Left cardiac atrium (tissue), 4 donors: ENCODE results near the gene ZNF121. TPM values are rescaled to one million over a fixed set of nuclear protein-coding genes. Genes with fewer than 3 reads are reported as not detected.
"Not testable (repeated sequence)": the region's sequence is repeated elsewhere in the genome, so short reads cannot be mapped to it uniquely, and the experiment has no call there.

ENCODE experiments used
- ATAC-seq, 2 donors: fragments of 200-7000 bp; cut with Tn5 transposase; one replicate each; pipeline ENCODE4 v1.9.1; 2020; ENCODE audit warnings: mild to moderate bottlenecking in 2 of 2, moderate library complexity in 2 of 2
- DNase-seq: peaks from one replicate; pipeline ENCODE4 v3.0.0-alpha.2; 2020
- intact Hi-C, 2 donors: fragments of 100-400 bp; cut with DNase I; formaldehyde crosslinking; loops; one replicate each; pipeline versions ENCODE4 v1.14.1 to v1.15.1; 2022 to 2023
- total RNA-seq, 2 donors: library from RNA; stranded (reverse); fragmentation: NEBNext Ultra II Directional; extraction: Animal tissue kit (Norgen Biotek cat#: 25700); gene quantifications; one replicate each; pipeline ENCODE4 v1.2.1, GENCODE V29; 2021
- donor health status: DM: no; HTN: yes; CAD: no.
- donor health status: DM: no; HTN: yes; CAD: no; lungs with severe emphysema.
- donor health status: DM: yes; HTN: yes; CAD: no.
- donor health status: Dilated cardiomyopathy.

Gene ZNF121
- total RNA-seq, 2 donors from 2014 or later: 14.7 to 23.0 TPM

DNA sequence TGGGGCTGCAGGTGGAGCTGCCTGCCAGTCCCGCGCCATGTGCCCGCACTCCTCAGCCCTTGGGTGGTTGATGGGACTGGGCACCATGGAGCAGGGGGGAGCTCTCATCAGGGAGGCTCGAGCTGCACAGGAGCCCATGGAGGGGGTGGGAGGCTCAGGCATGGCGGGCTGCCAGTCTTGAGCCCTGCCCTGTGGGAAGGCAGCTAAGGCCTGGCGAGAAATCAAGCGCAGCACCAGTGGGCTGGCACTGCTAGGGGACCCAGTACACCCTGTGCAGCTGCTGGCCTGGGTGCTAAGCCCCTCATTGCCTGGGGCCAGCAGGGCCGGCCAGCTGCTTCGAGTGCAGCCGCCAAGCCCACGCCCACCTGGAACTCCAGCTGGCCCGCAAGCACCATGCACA, 43.0 kb downstream of the ZNF121 start:
- not testable (repeated sequence) for DNase-seq, ATAC-seq

DNA sequence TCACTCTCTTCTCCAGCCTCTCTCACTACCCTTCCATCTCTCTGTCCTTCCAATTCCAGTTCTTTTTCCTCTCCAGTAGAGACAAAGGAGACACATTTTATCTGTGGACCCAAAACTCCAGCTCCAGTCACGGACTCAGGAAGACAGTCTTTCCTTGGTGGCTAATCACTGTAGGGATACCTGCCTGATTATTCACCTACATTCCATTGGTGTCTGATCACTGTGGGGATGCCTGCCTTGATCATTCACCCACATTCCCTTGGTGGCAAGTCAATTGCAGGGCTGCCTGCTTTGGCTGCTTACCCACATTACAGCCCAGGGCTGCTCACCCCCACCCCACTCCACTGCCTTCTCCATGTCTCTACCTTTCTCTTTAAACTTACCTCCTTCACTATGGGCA, 44.4 kb downstream of the ZNF121 start:
- intact Hi-C loops: loop anchor here in 1 of 2 donors (10.0 kb wide), 1 partner anchor 215 kb away; the partner anchor contains the start of gene ZNF559
- not testable (repeated sequence) for ATAC-seq, DNase-seq

More for the DNA sequence above, 43.0 kb downstream of the ZNF121 start:
- intact Hi-C loops: not testable (repeated sequence)

DNA sequence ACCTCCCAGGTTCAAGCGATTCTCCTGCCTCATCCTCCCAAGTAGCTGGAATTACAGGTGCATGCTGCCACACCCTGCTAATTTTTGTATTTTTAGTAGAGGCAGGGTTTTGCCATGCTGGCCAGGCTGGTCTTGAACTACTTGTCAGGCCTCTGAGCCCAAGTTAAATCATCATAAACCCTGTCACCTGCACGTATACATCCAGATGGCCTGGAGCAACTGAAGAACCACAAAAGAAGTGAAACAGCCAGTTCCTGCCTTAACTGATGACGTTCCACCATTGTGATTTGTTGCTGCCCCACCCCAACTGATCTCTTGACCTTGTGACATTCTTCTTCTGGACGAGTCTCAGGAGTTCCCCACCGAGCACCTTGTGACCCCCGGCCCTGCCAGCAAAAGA, 45.1 kb downstream of the ZNF121 start:
- ATAC-seq, DNase-seq: not testable (repeated sequence)
- intact Hi-C loops: loop anchor here in 1 of 2 donors (10.0 kb wide), 1 partner anchor 214 kb away; the partner anchor contains the start of gene ZNF559

DNA sequence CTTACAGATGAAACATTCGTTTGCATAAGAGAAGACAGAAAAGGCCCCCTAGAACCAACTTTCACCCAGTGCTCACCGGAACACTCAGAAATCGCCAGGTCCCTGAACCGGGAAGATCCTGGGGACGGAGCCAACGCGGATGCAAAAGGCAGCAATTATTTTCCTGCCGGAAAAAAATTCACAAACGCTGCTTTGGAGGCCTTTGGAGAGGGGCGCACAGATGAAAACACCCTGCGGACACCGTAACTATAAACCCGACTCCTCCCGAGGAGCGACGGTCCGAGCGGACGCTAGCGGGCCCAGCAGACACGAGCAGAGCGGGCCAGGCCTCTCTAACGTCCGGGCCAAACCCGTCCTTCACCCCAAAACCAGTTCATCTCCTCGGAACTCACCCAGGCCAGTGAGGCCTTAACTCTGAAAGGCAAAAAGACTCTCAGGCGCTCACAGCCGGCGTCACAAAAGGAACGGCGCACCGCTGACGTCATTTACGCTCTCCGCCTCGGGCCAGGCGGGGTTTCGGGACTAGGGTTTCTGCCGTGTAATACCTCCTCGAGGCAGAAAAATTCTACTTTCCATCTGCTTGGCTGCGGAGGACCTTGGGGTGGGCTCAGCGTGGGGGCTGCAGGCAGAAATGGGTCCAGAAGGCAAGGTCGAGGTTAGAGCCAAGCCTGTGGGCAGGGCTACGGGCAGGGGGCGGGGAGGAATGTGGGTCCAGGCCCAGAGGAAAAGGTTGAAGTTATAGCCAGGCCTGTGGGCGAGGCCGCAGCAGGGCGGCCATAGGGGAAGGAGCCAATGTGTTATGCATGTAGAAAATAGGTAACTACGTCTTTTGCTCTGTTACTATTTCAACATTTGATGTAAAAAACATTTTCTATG, 45.9 kb downstream of the ZNF121 start, which contains the start of gene ZNF426:
TSS of gene ZNF426 (minus strand) at position 463 of the 876 bp plus-strand sequence. CDS start 2,413 bp downstream, outside the sequence.
- intact Hi-C loops: loop anchor here in 1 of 2 donors (10.0 kb wide), 1 partner anchor 214 kb away; the partner anchor contains the start of gene ZNF559
- peak; percentile 91 for DNase-seq
- ATAC-seq: peak; percentile 98

DNA sequence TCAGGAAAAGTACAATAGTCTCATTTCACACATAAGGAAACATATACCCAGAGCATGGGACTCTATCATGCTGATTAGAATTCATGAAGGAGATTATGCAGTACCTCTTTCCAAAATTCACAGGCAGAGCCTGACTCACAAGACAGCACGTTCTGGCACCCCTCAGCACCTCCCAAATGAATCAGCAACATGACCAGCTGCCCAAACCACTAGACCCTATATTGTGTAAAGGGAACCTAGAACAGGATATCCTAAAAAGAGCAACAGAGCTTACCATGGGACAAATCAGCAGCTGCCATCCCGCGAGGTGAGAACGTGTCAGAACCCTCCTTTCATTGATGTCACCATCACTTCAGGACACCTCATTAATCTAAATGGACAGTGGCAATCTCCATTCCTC, 48.4 kb downstream of the ZNF121 start:
- no peak for DNase-seq
- intact Hi-C loops: loop anchor here in 1 of 2 donors (10.0 kb wide), 1 partner anchor 211 kb away; the partner anchor contains the start of gene ZNF559
- no peak for ATAC-seq

DNA sequence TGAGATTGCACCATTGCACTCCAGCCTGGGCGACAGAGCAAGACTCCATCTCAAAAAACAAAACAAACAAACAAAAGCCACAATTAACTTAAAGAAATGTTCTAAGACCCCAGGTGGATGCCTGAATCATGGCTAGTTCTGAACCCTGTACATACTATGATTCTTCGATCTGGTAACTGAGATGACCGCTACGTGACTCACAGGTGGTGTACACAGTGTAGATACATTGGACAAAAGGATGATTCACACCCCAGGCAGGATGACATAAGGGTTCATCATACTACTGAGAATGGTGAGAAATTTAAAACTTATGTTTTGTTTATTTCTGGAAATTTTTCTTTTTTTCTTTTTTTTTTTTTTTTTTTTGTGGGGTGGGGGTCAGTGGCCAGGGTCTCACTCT, 52.4 kb downstream of the ZNF121 start:
- intact Hi-C loops: loop anchor here in 1 of 2 donors (10.0 kb wide), 1 partner anchor 207 kb away; the partner anchor contains the start of gene ZNF559
- no peak for DNase-seq

DNA sequence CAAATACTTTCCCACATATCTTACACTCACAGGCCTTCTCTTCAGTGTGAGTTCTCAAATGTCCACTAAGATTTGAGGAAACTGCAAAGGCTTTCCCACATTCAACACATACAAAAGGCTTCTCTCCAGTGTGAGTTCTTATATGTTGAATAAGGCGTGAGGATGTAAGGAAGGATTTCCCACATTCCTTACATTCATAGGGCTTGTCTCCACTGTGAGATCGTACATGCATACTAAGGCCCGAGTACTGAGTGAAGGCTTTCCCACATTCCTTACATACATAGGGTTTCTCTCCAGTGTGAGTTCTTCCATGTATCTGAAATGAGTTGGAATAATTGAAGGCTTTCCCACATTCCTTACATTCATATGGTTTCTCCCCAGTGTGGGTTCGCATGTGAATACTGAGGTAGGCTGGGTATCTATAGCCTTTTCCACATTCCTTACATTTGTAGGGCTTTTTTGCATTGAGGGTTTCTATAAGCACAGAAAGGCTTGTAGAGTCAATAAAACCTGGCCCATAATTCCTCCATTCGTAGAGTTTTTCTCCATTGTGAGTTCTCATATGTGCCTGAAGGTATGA, 55.5 kb downstream of the ZNF121 start:
- DNase-seq: no peak
- ATAC-seq: no peak
- intact Hi-C loops: no loop called here

More for the DNA sequence above, 52.4 kb downstream of the ZNF121 start:
- ATAC-seq: no peak

DNA sequence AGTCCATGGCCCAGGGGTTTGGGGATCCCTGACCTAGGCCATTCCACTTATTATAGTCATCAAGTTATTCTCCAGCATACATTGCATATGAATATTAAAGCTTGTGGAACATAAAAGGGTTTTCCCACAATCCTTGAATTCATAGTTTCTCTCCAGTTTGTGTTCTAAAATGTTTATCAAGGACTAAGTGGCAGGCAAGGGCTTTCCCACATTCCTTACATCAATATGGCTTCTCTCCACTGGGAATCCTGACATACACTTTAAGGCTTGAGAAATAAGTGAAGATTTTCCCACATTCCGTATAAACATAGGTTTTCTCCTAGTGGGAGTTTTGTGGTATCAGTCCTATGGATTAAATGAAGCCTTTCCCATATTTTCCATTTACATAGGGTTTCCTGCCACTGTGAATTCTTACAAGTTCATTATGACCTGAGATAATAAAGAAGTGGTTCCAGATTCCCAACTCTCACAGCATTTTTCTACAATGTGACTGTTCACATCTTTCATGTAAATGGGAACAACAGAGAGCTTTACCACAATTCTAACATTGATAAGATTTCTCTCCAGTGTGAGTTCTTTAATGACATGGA, 60.3 kb downstream of the ZNF121 start:
- DNase-seq (no peak), ATAC-seq (no peak)
- intact Hi-C loops: no loop called here

Other genes with a start within 250 kb of the ZNF121 start
- 1 to 10 TPM; 1.8 TPM for gene ZNF177, start 221.5 kb downstream of the ZNF121 start, total RNA-seq
- 10 to 100 TPM; 10.8 to 12.1 TPM for gene ZNF266, start 148.9 kb downstream of the ZNF121 start, total RNA-seq
- under 1 TPM in 1 of 2 donors, not detected in 1; 0.92 TPM for gene ZNF560, start 85.9 kb downstream of the ZNF121 start, total RNA-seq
- gene ZNF426, start 45.9 kb downstream of the ZNF121 start, total RNA-seq: 10 to 100 TPM; 12.1 to 16.0 TPM
- 10 to 100 TPM; 18.9 to 20.1 TPM for gene ZNF561, start 36.7 kb upstream of the ZNF121 start, total RNA-seq
- 10 to 100 TPM; 21.8 to 27.5 TPM for gene ZNF562, start 90.6 kb upstream of the ZNF121 start, total RNA-seq
- gene ZNF846, start 184.2 kb upstream of the ZNF121 start, total RNA-seq: 10 to 100 TPM in 1 of 2 donors, 1 to 10 TPM in 1; 8.8 to 12.7 TPM
- 10 to 100 TPM; 12.8 to 14.5 TPM for gene FBXL12, start 234.6 kb upstream of the ZNF121 start, total RNA-seq
- 100 to 1,000 TPM; 414 to 466 TPM for gene UBL5, start 243.4 kb upstream of the ZNF121 start, total RNA-seq